NCI-H146 treated with DMSO at 0.1 percent for 48 hours (cell line): ENCODE data around the gene OSBPL6.

Source experiments
- DNase-seq: peaks from one replicate; lab custom pipeline; 2025; ENCODE audit not compliant: unreplicated experiment; lab: John Stamatoyannopoulos, UW

OSBPL6 gene

GRCh38 chr2:178237488-178238153, 43.3 kb downstream of the OSBPL6 start:
- DNase-seq = no peak

- DNase-seq = no peak
Observed at GRCh38 chr2:178238154-178238521, 43.8 kb downstream of the OSBPL6 start.

- no peak for DNase-seq
Observed at GRCh38 chr2:178238750-178239149, 44.4 kb downstream of the OSBPL6 start.

- no peak for DNase-seq
Observed at GRCh38 chr2:178241844-178242551, 47.7 kb downstream of the OSBPL6 start.

- DNase-seq = no peak
Observed at GRCh38 chr2:178242552-178242883, 48.2 kb downstream of the OSBPL6 start.

- DNase-seq = no peak
Observed at GRCh38 chr2:178243961-178244360, 49.6 kb downstream of the OSBPL6 start.

- DNase-seq = no peak
Observed at GRCh38 chr2:178244777-178245176, 50.5 kb downstream of the OSBPL6 start.

GRCh38 chr2:178246696-178247095, 52.4 kb downstream of the OSBPL6 start:
- no peak for DNase-seq

GRCh38 chr2:178247250-178247649, 52.9 kb downstream of the OSBPL6 start:
- no peak for DNase-seq

GRCh38 chr2:178250429-178250828, 56.1 kb downstream of the OSBPL6 start:
- no peak for DNase-seq

- DNase-seq = no peak
Observed at GRCh38 chr2:178251151-178251955, 57.0 kb downstream of the OSBPL6 start.

GRCh38 chr2:178256382-178257042, 62.2 kb downstream of the OSBPL6 start:
- no peak for DNase-seq

GRCh38 chr2:178257127-178257526, 62.8 kb downstream of the OSBPL6 start:
- no peak for DNase-seq

- DNase-seq = no peak
Observed at GRCh38 chr2:178258916-178259315, 64.6 kb downstream of the OSBPL6 start.

- no peak for DNase-seq
Observed at GRCh38 chr2:178263159-178263860, 69.0 kb downstream of the OSBPL6 start.

- DNase-seq = no peak
Observed at GRCh38 chr2:178264211-178264610, 69.9 kb downstream of the OSBPL6 start.

GRCh38 chr2:178265851-178266250, 71.5 kb downstream of the OSBPL6 start:
- DNase-seq = no peak

GRCh38 chr2:178266445-178266844, 72.1 kb downstream of the OSBPL6 start:
- DNase-seq = no peak

- no peak for DNase-seq
Observed at GRCh38 chr2:178267660-178268059, 73.3 kb downstream of the OSBPL6 start.

GRCh38 chr2:178268435-178268834, 74.1 kb downstream of the OSBPL6 start:
- DNase-seq = no peak
